Activated CD4-positive, alpha-beta T cell treated with anti-CD3 and anti-CD28 coated beads, Interleukin-2, amount 10 ng/mL, durations not matched to agents 7 days and 5 days (primary cell): ENCODE results near the gene BBC3. TPM values are rescaled to one million over a fixed set of nuclear protein-coding genes. Genes with fewer than 3 reads are reported as not detected.
"Not testable (repeated sequence)": the region's sequence is repeated elsewhere in the genome, so short reads cannot be mapped to it uniquely, and the experiment has no call there.

Experiments used
- CTCF ChIA-PET: fragments of 350-600 bp; sonication (Branson Sonifier 250); formaldehyde crosslinking; loops from one replicate; lab custom pipeline; 2021; ENCODE audit warnings: antibody characterized with exemption; lab: Charles Lee
- POLR2A ChIA-PET: fragments of 350-600 bp; sonication (Branson Sonifier 250); formaldehyde crosslinking; loops from one replicate; lab custom pipeline; 2021; ENCODE audit warnings: antibody characterized with exemption; lab: Charles Lee
- DNase-seq: peaks from one replicate; pipeline ENCODE4 v3.0.0-alpha.2; 2020
- H3K27ac Mint-ChIP-seq: one replicate; pipeline ENCODE4 v1.8.0; 2021; ENCODE audit warnings: mild to moderate bottlenecking, moderate library complexity, mixed read lengths
- H3K27me3 Mint-ChIP-seq: one replicate; pipeline ENCODE4 v1.8.0; 2021; ENCODE audit warnings: mixed read lengths
- H3K36me3 Mint-ChIP-seq: one replicate; pipeline ENCODE4 v1.8.0; 2021; ENCODE audit warnings: low read depth, mixed read lengths
- H3K4me1 Mint-ChIP-seq: one replicate; pipeline ENCODE4 v1.8.0; 2021; ENCODE audit warnings: mixed read lengths
- H3K4me3 Mint-ChIP-seq: one replicate; pipeline ENCODE4 v1.8.0; 2021; ENCODE audit warnings: mild to moderate bottlenecking, moderate library complexity, mixed read lengths
- H3K9me3 Mint-ChIP-seq: one replicate; pipeline ENCODE4 v1.8.0; 2021; ENCODE audit warnings: mixed read lengths
- total RNA-seq, 2 experiments: library from RNA; stranded (reverse); gene quantifications; one replicate each; pipeline ENCODE4 v1.2.3, GENCODE V29; 2021

Gene BBC3
- total RNA-seq, 2 experiments from 2014 or later, result 12.8 to 19.0 TPM

DNA sequence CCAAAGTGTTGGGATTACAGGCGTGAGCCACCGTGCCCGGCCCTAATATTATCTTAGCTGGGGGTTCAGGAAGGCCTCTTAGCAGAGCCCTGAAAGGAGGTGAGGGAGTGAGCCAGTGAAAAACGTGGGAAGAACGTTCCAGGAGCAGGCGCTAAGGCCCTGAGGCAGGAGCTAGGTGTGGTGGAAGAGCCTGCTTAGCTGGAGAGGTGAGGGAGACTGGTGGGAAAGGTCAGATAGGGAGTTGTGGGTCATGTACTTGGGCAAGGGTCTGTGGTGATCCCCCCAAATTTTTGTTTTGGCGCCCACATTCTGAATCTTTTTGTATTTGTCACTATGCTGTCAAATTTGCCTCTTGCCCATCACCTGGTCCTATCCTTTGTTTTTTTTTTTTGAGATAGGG, 38.6 kb upstream of the BBC3 start:
- CTCF ChIA-PET, result interaction anchor here (0.8 to 1.6 kb wide), 2 partner anchors 13 to 24 kb away, joined by 3 to 6 read pairs; partner anchors contain the start of gene CCDC9
- Mint-ChIP-seq H3K4me3 (no peak overlapping the region), H3K9me3 (no peaks in the 10 kb centered on the region), H3K36me3 (peaks cover 23% of the 10 kb centered on the region), H3K27me3 (no peaks in the 10 kb centered on the region), H3K27ac (no peak overlapping the region), H3K4me1 (peaks cover 15% of the 10 kb centered on the region)
- POLR2A ChIA-PET, result no interaction called here
- DNase-seq, result no peak

DNA sequence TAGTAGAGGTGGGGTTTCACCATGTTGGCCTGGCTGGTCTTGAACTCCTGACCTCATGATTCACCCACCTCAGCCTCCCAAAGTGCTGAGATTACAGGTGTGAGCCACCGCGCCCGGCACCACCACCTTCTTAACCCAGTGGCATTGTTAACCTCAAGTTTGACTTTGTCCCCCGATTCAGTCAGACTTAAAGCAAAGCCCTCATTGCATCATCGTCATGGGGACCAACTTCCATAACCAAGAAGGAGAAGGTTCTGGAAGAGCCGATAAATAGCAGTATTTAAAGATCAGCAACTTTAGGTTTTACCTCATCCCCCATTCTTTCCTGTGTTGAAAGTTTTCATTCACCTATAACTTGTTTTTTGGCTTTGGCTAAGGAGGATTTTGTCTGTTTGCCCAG, 37.0 kb upstream of the BBC3 start:
- peaks cover 28% of the 10 kb centered on the region for H3K36me3 Mint-ChIP-seq
- no peak overlapping the region for H3K4me3 Mint-ChIP-seq
- no peaks in the 10 kb centered on the region for H3K9me3 Mint-ChIP-seq
- no peaks in the 10 kb centered on the region for H3K27me3 Mint-ChIP-seq
- H3K4me1 Mint-ChIP-seq, result peaks cover 15% of the 10 kb centered on the region
- H3K27ac Mint-ChIP-seq, result no peak overlapping the region
- POLR2A ChIA-PET, result no interaction called here
- CTCF ChIA-PET, result interaction anchor here (1.3 kb wide), 1 partner anchor 12 kb away, joined by 3 read pairs; the partner anchor contains the start of gene CCDC9
- DNase-seq, result no peak

DNA sequence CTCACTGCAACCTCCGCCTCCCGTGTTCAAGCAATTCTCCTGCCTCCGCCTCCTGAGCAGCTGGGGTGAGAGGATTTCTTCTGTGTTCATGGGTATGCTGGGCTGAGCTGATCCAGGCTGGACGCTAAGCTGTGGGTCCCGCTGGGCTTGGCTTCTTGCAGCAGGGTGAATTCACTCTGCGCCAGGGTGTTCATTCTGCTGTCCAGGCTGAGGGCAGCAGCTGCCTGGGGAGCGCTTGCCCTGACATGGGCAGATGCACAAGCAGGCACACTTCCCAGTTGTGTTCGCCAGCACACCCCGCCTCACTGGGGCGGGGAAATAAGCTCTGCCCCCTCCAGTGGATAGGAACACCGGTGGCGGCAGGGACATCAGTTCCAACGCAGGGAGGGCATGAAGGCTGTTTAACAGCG, 36.4 kb upstream of the BBC3 start:
- no peak for DNase-seq
- H3K9me3 Mint-ChIP-seq, result no peaks in the 10 kb centered on the region
- ChIA-PET POLR2A (no interaction called here), CTCF (interaction anchor here (0.7 to 1.3 kb wide), 2 partner anchors 11 to 23 kb away, joined by 3 to 4 read pairs; partner anchors contain the start of gene CCDC9)
- H3K4me3 Mint-ChIP-seq, result no peak overlapping the region
- H3K4me1 Mint-ChIP-seq, result peaks cover 9% of the 10 kb centered on the region
- no peak overlapping the region for H3K27ac Mint-ChIP-seq
- peaks cover 31% of the 10 kb centered on the region for H3K36me3 Mint-ChIP-seq
- no peaks in the 10 kb centered on the region for H3K27me3 Mint-ChIP-seq

DNA sequence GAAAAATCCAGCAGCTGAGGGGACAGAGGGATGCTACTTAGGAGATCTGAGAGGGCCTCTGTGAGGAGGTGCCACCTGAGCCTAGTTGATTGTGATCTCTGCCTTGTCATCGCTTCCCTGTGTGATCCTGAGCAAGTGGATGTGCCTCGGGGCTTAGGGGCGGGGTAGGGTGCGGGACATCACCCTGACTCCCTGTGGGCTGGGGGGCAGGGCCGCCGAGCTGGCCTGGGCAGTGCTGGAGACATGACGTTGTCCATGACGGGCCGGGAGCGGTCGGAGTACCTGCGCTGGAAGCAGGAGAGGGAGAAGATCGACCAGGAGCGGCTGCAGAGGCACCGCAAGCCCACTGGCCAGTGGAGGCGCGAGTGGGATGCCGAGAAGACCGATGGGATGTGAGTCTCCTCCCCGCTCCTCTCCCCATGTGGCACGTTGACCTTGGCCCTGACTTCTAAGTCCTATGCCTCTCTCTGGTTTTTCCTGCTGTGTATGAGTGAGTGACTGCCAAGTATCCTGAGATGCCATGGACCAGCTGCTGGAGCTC, 35.5 kb upstream of the BBC3 start:
- H3K27me3 Mint-ChIP-seq, result no peaks in the 10 kb centered on the region
- DNase-seq, result no peak
- H3K36me3 Mint-ChIP-seq, result peaks cover 34% of the 10 kb centered on the region
- ChIA-PET CTCF (interaction anchor here (1.1 to 1.3 kb wide), 2 partner anchors 8 to 11 kb away, joined by 3 to 4 read pairs; partner anchors contain the start of gene CCDC9), POLR2A (no interaction called here)
- H3K4me1 Mint-ChIP-seq, result peaks cover 4% of the 10 kb centered on the region
- no peaks in the 10 kb centered on the region for H3K9me3 Mint-ChIP-seq
- no peak overlapping the region for H3K27ac Mint-ChIP-seq
- H3K4me3 Mint-ChIP-seq, result no peak overlapping the region

DNA sequence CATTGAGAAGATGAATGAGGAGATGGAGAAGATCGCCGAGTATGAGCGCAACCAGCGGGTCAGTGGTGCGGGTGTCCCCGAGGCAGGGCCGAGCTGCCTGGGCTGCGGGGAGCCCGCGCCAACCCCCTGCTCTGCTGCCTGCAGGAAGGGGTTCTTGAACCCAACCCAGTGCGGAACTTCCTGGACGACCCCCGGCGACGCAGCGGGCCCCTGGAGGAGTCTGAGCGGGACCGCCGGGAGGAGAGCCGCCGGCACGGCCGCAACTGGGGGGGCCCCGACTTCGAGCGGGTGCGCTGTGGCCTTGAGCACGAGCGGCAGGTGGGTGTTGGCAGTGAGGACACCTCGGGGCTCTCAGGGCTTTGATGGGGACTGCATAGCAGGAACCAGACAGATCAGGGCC, 33.6 kb upstream of the BBC3 start:
- no peaks in the 10 kb centered on the region for H3K27me3 Mint-ChIP-seq
- no peak overlapping the region for H3K4me3 Mint-ChIP-seq
- no peak overlapping the region for H3K27ac Mint-ChIP-seq
- peaks cover 9% of the 10 kb centered on the region for H3K4me1 Mint-ChIP-seq
- DNase-seq, result no peak
- CTCF ChIA-PET, result no interaction called here
- POLR2A ChIA-PET, result no interaction called here
- no peaks in the 10 kb centered on the region for H3K9me3 Mint-ChIP-seq
- H3K36me3 Mint-ChIP-seq, result peaks cover 37% of the 10 kb centered on the region

DNA sequence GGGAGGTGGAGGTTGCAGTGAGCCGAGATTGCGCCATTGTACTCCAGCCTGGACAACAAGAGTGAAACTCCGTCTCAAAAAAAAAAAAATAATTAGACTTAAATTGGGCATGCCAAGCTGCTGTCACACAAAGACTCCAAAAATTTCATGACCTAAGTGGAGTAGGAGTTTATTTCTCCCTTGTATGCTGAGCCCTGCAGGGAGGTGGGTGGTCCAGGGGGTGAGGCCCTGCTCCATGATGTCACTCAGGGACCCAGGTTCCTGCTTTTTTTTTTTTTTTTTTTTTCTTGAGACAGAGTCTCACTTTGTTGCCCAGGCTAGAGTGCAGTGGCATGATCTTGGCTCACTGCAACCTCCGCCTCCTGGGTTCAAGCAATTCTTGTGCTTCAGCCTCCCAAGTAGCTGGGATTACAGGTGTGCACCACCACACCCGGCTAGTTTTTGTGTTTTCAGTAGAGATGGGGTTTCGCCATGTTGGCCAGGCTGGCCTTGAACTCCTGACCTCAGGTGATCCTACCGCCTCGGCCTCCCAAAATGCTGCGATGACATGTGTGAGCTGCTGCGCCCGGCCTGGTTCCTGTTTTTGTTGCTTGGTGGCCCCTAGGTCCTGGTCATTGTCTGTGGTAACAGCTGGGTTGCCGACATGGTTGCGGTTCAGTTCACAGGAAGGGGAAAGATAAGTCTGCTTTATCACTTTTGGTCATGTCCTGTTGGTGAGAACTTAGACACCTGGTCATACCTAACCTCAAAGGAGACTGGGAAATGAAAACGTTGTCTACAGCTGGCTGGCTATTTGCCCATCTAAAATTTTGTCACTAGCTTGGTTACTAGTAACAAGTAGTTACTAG, 31.2 kb upstream of the BBC3 start:
- POLR2A ChIA-PET, H3K27me3 Mint-ChIP-seq: not testable (repeated sequence)
- CTCF ChIA-PET, result interaction anchor here (0.6 to 0.8 kb wide), 2 partner anchors 12 to 249 kb away, joined by 3 to 6 read pairs; no protein-coding TSS in a partner anchor

DNA sequence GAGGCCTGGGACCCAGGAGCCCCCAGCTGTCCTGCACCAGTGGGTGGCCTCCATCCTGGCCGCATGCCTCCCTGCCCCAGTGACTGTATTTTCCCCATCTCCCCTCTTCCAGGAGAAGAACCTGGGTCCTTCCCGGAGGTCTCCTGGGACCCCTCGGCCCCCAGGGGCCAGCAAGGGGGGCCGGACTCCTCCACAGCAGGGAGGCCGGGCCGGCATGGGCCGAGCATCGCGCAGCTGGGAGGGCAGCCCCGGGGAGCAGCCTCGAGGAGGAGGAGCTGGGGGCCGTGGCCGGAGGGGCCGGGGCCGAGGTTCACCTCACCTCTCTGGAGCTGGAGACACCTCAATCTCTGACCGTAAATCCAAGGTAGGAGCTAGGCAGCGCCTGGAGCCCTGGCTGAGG, 29.5 kb upstream of the BBC3 start:
- Mint-ChIP-seq H3K9me3 (no peaks in the 10 kb centered on the region), H3K4me1 (peaks cover 39% of the 10 kb centered on the region), H3K27me3 (no peaks in the 10 kb centered on the region), H3K4me3 (no peak overlapping the region), H3K27ac (no peak overlapping the region), H3K36me3 (peaks cover 46% of the 10 kb centered on the region)
- ChIA-PET POLR2A (interaction anchor here (0.8 kb wide), 1 partner anchor 14 kb away, joined by 3 read pairs; no protein-coding TSS in a partner anchor), CTCF (interaction anchor here (1.3 to 2.1 kb wide), 2 partner anchors 13 to 16 kb away, joined by 3 to 8 read pairs; no protein-coding TSS in a partner anchor)
- no peak for DNase-seq

More for the DNA sequence above, 31.2 kb upstream of the BBC3 start:
- not testable (repeated sequence) for H3K4me3 Mint-ChIP-seq, H3K9me3 Mint-ChIP-seq, DNase-seq, H3K27ac Mint-ChIP-seq
- peaks cover 30% of the 10 kb centered on the region for H3K4me1 Mint-ChIP-seq
- peaks cover 51% of the 10 kb centered on the region for H3K36me3 Mint-ChIP-seq

DNA sequence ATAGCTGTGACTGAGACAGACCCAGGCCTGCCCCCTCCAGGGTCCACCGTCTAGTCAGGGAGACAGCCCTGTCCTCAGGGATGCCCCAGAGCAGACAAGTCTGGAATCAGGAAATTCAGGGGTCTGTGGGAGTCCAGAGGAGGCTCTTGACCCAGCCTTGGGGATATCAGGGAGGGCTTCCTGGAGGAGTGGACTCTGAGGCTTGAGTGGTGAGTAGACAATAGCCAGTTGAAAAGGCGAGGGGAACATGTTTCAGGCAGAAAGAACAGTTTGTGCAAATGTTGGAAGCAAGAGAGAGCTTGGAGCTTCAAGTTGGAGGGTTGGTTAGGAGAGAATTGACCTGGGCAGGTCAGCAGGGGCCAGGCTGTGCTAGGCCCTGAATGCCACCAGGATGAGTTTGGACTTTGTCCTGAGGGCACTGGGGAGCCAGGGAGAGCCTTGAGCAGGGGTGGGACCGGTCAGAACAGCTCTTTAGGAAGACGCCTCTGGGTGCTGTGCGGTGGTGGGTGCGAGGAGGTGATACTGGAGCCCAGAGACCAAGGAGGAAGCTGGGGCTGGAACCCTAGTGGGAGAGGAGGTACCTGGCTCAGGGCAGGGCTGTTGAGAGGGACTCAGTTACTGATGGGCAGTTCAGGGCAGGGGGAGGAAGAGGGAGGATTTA, 28.0 kb upstream of the BBC3 start:
- Mint-ChIP-seq H3K4me3 (peak overlapping the region; percentile 53), H3K27me3 (no peaks in the 10 kb centered on the region), H3K36me3 (peaks cover 39% of the 10 kb centered on the region), H3K27ac (peak overlapping the region; percentile 55), H3K9me3 (no peaks in the 10 kb centered on the region), H3K4me1 (peaks cover 39% of the 10 kb centered on the region)
- ChIA-PET CTCF (interaction anchor here (2.1 kb wide), 1 partner anchor 14 kb away, joined by 8 read pairs; no protein-coding TSS in a partner anchor), POLR2A (no interaction called here)
- DNase-seq, result no peak

DNA sequence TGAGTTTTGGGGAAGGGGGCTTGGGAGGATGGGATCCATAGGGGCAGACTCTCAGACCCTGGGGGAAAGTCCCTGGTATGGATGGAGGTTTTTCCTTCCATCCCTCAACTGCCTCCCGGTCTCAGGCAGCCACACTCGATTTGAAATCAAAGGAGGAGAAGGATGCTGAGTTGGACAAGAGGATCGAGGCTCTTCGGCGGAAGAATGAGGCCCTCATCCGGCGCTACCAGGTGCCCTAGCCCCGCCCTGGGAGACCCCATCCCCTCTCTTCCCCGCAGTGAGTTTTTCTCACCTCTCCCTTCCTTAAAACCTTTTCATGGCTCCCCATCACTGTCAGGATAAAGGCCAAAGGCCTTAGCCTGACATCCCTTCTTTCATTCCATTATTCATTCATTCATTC, 27.4 kb upstream of the BBC3 start:
- Mint-ChIP-seq H3K27me3 (no peaks in the 10 kb centered on the region), H3K4me1 (peaks cover 39% of the 10 kb centered on the region), H3K4me3 (peak overlapping the region; percentile 91), H3K36me3 (peaks cover 39% of the 10 kb centered on the region), H3K27ac (no peak overlapping the region), H3K9me3 (no peaks in the 10 kb centered on the region)
- ChIA-PET CTCF (interaction anchor here (2.1 kb wide), 1 partner anchor 14 kb away, joined by 8 read pairs; no protein-coding TSS in a partner anchor), POLR2A (no interaction called here)
- DNase-seq, result no peak

DNA sequence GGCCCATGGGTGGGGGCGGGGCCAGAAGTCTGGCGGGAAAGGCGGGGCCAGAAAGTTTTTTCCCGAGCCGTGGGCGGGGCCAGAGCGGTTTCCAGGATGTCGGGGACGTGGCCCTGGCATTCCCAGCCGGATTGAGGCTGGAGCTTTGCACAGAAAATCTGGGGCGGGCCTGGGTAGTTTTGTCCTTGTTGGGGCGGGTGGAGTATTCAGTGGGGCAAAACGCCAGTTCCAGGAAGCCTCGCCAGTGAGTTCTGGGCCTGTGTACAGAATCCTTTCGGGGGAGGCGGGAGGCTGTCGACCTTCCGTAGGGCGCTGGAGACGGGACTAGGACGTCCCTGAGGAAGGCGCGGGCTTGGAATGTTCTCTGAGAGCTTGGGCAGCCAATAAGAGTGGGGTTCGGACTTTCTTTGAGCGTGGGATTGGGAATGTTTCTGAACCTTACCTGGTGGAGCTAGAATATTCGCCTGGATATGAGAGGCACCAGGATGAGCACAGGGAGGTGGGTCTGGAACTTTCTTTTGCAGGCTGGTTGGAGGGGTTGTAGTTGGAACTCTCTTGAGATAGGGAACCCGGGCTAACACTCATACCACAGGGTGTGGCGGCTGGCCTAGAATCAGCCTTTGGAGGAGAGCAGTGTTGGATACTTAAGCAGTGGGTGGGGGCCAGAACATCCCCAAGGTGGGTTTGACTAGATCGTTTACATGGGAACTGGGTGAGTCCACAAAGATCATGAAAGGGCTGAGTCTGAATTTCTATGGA, 26.6 kb upstream of the BBC3 start:
- no peaks in the 10 kb centered on the region for H3K9me3 Mint-ChIP-seq
- no peaks in the 10 kb centered on the region for H3K27me3 Mint-ChIP-seq
- H3K36me3 Mint-ChIP-seq, result peaks cover 39% of the 10 kb centered on the region
- H3K4me1 Mint-ChIP-seq, result peaks cover 39% of the 10 kb centered on the region
- H3K4me3 Mint-ChIP-seq, result peak overlapping the region; percentile 91
- CTCF ChIA-PET, result interaction anchor here (1.0 to 6.0 kb wide), 3 partner anchors 12 to 245 kb away, joined by 4 to 80 read pairs (median 7); no protein-coding TSS in a partner anchor
- POLR2A ChIA-PET, result no interaction called here
- no peak for DNase-seq
- peak overlapping the region; percentile 97 for H3K27ac Mint-ChIP-seq

DNA sequence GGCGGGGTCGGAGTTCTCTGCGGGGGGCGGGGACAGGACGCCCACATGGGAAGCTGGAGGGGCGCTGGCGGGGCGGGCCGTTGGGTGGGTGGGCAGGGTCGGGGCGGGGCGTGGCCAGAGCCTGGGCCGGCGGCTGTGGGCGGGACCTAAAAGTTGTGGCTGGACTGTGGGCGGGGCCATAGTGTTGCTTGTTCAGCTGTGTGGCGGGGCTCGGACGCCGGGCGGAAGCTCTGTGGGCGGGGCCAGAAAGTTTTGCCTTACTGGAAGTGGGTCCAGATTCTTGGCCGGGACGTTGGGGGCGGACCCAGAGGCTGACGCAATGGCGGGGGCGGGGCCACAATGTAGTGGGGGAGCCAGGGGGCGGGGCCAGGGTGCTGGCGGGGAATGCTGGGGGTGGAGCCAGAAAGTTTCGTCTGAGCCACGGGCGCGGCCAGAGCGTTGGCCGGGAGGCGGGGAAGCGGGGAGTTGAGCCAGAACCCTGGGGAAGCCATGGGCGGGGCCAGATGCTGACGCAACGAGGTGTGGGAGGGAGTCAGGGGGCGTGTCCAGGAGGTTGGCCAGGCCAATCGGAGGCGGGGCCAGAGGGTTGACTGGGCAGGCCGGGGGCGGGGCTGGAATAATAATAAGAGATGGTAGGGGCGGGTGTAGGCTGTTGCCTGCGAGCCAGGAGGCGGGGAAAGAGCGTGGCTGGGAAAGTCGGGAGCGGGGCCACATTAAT, 25.9 kb upstream of the BBC3 start:
- peak; percentile 100 for DNase-seq
- ChIA-PET CTCF (interaction anchor here (0.6 to 6.0 kb wide), 10 partner anchors 11 to 451 kb away, joined by 3 to 80 read pairs (median 4); partner anchors contain the start of gene DHX34), POLR2A (interaction anchor here (0.9 to 1.4 kb wide), 2 partner anchors 12 to 17 kb away, joined by 3 to 8 read pairs; no protein-coding TSS in a partner anchor)
- H3K36me3 Mint-ChIP-seq, result peaks cover 34% of the 10 kb centered on the region
- H3K4me3 Mint-ChIP-seq, result peak overlapping the region; percentile 91
- peak overlapping the region; percentile 97 for H3K27ac Mint-ChIP-seq
- no peaks in the 10 kb centered on the region for H3K9me3 Mint-ChIP-seq
- no peaks in the 10 kb centered on the region for H3K27me3 Mint-ChIP-seq
- H3K4me1 Mint-ChIP-seq, result peaks cover 37% of the 10 kb centered on the region
